Stimulated activated CD4-positive, alpha-beta T cell treated with anti-CD3 and anti-CD28 coated beads, Interleukin-15, amount 100 ng/mL, for 24 hours (primary cell): ENCODE results near the gene RPS6KA5.

ENCODE experiments used
- DNase-seq: peaks from one replicate; pipeline ENCODE4 v3.0.0-alpha.2; 2020

Gene RPS6KA5

DNA sequence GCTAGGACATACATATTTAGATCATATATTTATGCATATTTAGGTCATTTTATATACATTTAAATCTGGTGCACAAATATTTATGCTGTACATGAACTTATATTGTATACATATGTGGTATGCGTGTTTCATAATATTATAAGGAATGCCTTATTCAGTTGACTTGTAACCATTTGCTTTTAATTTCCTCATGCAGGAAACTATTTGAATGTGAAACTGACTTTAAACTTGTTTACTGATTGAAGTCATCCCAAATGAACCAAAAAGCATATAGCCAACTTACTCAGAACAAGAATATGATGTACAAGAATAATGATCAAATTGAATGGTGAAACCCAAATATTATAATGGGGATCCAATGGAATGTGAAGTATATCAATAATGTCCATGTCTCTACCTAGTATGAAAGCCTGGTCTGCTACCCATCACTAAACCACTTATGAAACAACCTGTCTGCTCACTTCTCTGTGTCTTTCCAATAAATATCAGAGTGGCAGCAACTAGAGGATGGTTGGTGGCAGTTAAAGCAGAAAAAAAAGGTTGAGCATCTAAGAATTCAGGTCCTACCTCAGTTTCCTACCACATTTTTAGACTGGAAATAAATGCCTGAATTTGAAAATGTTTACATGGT, 38.3 kb downstream of the RPS6KA5 start:
- no peak for DNase-seq

DNA sequence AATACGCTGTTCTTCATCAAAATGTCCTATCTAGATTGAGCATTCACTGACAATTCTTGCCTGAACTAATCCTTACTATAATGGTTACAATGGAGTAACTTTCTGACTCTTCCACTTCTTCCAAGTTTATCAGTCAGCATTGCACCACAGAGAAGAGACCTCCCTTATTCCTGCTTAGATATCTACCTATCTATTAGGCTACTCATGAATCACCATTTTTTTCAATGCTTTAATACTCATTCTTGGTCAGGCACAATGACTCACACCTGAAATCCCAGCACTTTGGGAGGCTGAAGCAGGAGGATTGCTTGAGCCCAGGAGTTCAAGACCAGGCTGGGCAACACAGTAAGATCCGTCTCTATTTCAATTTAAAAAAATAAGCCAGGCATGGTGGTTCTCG, 39.3 kb downstream of the RPS6KA5 start:
- DNase-seq, result no peak

DNA sequence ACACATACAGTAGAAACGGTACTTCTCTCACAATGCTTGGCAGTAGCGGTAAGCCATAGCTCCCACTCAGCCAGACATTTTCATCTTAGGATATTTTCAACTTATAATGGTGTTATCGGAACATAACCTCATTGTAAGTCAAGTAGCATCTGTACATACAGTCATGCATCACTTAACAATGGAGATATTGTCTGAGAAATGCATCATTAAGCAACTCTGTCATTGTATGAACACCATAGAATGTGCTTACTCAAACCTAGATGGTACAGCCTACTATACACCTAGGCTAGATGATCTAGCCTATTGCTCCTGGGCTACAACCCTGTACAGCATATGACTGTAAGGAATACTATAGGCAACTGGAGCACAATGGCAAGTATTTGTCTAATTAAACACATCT, 40.8 kb downstream of the RPS6KA5 start:
- DNase-seq, result no peak

DNA sequence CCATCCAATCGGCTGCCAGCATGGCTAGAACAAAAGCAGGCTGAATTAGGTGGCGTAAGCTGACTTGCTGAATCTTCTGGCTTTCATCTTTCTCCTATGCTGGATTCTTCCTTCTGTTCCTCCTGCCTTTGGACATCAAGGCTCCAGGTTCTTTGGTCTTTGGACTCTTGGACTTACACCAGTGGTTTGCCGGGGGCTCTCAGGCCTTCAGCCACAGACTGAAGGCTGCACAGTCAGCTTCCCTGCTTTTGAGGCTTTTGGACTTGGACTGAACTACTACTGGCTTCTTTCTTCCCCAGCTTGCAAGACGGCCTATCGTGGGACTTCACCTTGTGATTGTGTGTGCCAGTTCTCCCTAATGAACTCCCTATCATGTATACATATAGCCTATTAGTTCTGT, 42.0 kb downstream of the RPS6KA5 start:
- no peak for DNase-seq

DNA sequence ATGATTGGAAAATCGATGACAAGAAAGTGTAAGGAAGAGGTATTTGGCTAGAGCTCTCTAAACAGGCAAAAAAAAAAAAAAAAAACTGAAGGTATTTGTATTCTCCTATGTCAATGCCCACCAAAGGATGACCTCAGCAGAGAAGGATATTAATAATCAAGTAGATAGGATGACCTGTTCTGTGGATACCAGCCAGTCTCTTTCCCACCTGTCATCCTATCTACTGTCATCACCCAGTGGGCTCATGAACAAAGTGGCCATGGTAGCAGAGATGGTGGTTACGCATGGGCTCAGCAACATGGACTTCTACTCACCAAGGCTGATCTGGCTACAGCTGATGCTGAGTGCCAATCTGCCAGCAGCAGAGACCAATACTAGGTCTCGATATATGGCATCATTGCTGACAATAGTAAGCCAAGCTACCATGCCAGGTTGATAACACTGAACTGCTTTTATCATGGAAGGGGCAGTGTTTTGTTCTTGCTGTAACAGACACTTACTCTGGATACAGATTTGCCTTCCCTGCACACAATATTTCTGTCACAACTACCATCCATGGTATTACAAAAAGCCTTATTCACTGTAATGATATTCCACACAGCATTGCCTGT, 43.5 kb downstream of the RPS6KA5 start:
- DNase-seq, result no peak

DNA sequence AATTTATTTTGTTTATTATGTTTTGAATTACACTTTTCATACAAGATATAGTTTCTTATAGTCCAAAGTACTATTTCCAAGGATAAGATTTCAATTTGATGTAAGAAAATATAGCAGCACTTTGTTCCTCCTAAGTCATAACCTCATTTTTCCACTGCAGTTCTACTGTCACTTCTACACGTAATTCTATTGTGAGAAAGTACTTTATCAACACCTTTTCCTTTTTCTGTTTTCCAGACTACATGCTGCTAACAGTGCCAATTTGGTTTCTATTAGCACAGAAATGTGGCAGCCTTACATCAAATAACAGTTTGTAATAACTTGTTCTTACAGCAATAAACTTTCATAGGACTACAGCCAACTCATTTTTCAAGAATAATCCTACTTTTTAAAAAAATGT, 45.0 kb downstream of the RPS6KA5 start:
- no peak for DNase-seq

DNA sequence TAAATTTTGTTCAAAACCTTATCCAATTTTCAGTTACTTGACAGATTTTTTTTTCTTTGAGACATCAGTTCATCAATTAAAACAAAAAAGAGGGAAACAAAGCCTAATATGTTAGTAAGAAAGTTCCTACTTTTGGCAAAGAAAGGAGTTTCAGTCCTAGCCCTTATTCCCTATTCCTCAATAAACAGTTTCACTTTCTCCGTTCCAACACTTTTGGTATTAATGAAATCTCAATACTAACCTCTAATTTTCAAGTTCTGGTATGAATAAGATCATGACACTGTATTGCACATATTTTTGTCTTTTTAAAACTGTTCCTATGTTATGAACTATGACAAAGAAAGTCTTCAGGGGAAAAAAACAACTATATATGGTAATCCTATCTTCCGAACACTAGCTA, 48.4 kb downstream of the RPS6KA5 start:
- DNase-seq, result no peak

DNA sequence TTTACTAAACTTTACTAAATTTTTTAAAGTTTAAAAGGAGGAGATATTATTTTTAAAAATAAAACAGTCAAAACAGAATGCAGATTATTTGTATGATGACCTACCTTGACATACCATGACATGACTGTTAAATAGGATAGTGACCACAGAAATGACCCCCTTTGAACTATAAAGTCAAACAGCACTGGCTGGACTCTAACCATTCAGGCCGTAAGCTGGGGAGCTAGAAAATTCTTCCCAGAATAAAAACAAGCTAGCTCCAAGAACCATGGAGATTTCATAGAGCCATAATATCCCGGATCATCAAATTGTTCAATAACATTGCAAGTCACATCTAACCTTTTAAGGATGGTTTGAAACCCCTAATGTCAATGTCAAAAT, 50.3 kb downstream of the RPS6KA5 start:
- no peak for DNase-seq

DNA sequence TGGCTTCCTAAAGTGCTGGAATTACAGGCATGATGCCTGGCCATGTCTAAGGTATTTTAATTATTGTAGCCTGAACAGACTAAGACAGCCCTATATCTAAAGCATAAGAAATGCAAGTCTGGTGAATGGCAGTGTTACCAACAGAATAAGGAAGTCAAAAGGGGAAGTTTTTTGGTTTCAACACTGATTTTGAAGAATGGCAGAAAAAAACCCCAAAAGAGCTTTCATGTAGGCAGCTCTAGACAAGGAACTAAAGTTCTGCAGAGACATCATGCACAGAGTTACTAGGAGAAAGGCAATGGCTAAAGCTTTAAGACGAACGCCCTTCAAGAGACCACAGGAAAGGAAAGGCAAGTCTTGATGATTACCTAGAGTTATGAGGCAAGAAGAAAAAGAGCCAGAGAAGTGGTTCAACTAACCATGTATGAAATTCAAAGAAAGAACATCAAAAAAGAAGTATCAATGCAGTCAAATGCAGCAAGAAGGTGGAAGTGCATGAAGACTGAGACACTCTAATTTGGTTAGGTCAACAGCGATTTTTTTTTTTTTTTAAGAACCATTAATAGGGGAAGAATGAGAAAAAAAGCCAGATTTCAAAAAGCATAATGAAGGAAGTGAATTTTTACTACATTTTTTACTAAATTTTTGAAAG, 50.8 kb downstream of the RPS6KA5 start:
- DNase-seq, result no peak

DNA sequence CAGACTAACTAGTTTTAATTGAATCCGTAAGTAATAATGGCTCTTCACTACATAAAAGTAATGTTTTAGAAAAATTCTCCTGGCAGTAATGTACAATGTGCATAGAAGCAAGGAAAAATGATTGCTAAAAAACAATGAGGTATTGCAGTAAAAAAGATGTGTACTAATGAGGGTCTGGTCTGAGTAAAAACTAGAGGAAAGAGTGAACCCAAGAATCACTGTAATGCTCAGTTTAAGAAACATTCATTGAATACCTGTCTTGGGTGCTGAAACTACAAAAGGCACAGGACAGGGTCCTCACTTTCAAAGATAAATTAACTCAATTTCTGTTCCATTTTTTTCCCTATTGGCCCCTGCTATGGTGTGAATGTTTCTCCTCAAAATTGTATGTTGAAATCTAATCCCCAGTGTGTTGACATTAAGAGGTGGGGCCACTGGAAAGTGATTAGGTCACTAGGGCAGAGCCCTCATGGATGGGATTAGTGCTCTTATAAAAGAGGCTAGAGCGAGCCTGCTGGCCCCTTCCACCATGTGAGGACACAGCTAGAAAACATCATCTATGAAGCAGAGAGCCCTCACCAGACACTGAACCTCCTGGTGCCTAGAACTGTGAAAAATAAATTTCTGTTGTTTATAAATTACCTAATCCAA, 51.6 kb downstream of the RPS6KA5 start:
- DNase-seq, result no peak

DNA sequence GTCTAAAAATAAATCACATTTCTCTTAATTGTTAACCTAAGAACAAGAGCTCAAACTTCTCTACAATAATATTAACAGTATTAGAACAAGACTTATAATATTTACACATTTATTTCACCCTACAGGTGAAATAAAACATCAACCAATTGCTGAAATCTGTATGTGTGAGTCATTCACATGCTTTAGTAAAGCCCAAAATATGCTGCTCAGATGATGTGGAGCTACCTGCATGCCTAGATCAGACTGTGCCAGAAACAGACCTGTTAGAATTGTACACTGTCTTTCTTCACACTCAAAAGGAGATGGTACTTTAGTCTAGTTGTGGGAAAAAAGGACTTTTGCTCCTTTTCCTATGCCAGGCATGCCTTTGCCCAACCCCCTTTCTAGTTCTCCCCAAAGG, 54.7 kb downstream of the RPS6KA5 start:
- DNase-seq, result no peak

DNA sequence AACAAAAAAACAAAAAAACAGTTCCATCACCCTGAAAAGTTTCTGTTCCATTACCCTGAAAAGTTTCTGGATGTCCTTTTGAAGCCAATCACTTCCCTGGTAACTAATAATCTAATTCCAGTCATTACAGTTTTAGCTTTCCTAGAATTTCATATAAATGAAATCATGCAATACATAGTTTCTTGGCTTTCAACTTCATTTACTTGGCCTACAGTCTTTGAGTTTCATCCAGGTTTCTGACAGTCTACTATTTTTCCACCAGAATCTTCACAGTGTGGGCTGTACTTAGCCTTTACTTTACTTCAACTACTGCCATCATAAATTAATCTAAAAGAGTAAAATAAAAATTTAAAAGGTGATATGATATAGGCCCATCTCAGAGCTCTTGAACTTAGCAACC, 55.5 kb downstream of the RPS6KA5 start:
- no peak for DNase-seq

DNA sequence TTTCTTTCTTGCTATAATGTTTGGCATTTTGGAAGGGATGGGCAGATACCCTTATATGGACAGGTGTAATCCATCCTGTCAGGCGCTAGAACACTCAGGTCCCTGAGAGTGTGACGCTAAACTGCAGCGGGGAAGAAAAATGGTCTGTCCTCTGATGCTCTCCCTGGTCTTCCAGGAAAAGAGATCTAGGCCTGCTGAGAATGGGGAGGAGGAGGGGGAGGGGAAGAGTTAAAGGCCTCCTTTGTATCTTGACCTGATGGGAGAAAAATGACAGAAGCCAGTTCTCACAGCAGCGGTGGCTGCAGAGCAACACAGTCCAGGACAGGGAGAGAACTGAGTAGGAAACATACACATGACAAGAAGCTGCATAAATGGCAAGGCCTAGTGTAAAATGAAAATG, 61.1 kb downstream of the RPS6KA5 start:
- DNase-seq, result no peak

DNA sequence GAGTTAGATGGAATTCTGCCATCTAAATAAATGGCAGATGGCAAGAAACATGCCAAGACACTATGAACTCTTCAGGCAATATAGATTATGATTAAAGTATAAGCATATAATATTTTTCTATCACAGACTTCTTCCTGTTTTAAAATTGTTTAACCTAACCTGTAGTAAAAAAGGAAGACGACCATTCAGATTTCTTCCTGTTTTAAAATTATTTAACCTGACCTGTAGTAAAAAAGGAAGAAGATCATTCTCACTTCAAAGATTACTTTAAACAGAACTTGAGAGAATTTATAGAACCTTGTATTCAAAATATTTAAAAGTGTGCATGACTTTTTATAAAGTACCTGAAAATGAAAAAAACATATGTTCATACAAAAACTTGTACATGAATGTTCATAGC, 63.5 kb downstream of the RPS6KA5 start:
- DNase-seq, result no peak

DNA sequence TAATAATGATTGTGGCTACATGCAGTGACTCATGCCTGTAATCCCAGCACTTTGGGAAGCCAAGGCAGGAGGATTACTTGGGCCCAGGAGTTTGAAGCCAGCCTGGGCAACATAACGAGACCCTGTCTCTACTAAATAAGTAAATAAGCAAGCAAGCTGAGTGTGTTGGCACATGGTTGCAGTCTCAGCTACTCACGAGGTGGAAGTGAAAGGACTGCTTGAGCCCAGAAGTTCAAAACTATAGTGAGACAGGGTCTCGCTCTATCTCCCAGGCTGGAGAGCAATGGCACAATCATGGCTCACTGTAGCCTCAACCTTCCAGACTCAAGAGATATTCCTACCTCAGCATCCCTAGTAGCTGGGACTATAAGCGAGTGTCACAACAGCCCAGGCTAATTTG, 64.7 kb downstream of the RPS6KA5 start:
- DNase-seq, result no peak

DNA sequence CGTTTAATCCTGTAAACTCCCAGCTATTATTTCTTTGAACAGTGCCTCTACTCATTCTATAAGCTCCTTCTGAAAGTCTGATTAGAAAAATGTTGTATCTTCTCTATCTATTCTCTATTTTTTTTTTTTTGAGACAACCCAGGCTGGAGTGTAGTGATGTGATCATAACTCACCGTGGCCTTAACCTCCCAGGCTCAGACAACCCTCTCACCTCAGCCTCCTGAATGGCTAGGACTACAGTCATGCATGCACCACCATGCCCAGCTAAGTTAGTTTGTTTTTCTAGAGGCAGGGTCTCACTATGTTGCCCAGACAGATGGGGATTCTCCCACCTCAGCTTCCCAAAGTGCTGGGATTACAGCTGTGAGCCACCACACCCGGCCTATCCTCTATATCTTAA, 66.6 kb downstream of the RPS6KA5 start:
- no peak for DNase-seq

DNA sequence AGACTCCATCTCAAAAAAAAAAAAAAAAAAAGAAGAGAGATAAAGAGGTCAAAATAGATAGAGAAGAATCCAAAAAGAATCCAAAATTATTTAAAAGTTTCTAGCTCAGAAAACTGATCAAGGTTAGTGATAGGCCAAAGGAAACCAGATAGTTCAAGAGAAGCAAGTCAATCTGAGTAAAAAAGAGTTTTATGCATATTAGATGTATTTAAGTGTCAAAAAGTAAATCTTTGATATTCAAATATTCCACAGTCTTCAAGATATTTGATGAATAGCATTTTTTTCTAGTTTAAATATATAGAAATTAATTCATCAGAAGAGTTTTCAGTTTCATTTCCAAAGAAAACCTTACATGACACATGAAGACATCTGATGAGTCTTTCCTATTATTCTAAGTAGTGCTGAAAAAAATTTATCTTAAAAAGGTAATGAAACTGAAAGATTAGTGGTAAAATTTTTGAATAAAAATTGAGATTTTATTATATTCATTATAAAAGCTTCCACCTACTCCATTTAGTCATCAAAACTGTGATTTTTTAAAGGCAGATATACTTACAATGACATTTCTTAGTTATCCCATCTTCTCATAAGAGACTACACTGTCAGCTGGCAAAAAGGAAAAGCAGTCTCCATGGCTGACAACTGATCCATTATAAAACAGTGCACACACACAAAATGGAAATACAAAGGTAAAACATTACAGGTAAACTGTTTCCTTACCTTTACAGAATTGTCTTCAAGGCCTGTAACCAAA, 68.6 kb downstream of the RPS6KA5 start:
- no peak for DNase-seq

DNA sequence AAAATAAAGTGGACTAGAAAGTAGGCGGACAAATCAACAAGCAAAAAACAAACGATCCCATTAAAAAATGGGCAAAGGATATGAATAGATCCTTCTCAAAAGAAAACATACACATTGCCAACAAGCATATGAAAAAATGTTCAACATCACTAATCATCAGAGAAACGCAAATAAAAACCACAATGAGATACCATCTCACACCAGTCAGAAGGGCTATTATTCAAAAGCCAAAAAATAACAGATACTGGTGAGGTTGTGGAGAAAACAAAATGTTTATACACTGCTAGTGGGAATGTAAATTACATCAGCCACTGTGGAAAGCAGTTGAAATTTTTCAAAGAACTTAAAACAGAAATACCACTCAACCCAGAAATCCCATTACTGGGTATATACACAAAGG, 70.3 kb downstream of the RPS6KA5 start:
- DNase-seq, result no peak

DNA sequence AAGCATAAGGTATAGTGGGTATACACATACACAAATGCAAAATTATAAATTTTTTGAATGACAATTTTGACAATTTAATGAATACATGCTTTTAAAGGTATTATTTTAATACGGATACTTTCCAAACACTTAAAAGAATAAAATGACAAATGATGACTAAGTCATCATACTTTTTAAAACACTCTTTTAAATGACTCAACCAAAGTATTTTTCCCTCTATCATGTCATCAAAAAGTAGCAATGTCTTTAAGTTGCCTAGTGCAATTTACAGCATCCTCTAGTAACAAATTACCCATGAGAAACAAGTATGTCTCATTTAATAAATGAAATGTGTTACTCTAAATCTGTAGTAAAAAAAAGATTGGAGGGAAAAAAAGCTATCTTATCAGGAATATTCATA, 73.3 kb downstream of the RPS6KA5 start:
- no peak for DNase-seq

DNA sequence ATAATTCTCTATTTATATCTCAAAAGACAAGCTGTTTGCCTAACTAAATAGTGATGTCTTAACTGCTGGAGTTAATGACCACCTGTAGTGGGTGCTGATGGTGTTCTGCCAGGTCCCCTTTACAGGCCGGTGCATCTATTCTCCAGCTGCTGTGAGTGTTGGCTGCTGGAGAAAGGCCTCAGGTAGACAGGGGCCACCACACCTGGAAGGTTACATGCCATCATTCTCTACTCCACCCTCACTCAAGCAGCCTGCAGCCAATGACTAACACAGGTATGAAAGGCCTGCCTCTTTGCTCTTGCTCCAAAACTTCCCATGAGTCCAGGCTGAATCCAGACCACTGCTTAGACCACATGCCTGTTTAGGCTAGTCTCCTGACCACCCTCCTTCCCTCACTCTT, 73.9 kb downstream of the RPS6KA5 start:
- DNase-seq, result no peak

DNA sequence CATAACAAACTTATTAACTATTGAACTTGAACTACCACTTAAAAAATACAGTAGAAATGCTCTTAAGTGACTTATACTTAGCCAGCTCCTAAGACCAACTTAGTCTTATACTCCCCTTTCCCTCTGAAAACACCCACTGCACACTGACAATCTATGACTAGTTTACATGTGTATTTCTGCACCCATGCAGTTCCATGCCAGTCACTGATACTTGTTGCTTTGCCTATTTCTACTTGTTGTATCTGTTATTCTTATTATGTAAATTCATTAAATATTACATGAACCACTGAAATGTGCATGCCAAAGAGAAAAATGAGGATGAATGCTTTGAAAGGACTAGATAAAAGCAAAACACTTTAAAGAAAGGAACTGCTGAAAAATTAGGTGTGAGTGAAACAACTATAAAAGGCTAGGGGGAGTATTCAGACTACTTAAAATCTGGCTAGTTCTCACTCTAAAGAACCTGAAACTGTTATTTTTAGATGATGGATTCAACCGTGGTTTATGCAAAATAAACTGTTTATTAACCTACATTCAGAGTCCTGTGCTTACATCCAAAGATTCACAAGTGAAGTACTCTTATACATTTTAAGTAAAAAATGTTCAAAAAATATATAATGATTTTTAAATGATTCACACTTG, 74.7 kb downstream of the RPS6KA5 start:
- DNase-seq, result no peak

DNA sequence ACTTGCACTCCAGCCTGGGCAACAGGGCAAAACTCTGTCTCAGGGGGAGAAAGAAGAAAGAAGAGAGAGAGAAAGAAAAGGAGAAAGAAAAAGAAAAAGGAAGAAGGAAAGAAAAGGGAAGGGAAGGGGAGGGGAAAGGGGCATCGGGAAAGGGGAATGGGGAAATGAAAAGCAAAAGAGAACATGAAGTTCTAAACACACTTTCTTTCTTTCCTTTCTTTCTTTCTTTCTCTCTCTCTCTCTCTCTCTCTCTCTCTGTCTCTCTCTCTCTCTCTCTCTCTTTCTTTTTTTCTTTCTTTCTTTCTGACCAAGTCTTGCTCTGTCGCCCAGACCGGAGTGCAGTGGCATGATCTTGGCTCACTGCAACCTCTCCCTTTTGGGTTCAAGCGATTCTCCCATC, 76.9 kb downstream of the RPS6KA5 start:
- no peak for DNase-seq

DNA sequence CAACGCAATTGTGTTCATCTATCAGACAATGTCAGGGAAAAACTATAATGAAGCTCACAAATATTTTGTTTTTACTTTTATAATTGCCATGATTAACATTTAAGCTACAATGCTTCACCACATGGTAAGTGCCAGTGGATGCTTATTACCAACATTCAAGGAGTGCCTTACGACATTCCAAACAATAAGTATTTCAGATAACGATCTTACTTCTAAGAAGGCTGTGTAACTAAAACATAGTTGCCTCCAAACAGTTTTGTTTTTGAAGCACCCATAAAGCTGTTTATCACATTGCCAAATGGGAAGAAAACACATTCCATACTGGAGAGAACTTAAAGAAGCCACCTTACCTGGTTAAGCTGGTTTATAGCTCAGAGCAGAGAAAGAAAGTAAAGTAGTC, 78.8 kb downstream of the RPS6KA5 start:
- no peak for DNase-seq
